SK-N-SH (cell line): Measurements from ENCODE around the gene NPHP1. TPM values are rescaled to one million over a fixed set of nuclear protein-coding genes. Genes with fewer than 3 reads are reported as not detected.

Experiments
- CTCF ChIA-PET: fragments of 300-600, 350-600 bp; formaldehyde crosslinking; extraction: SDS; loops from one replicate; lab custom pipeline; 2021; lab: Yijun Ruan, JAX
- POLR2A ChIA-PET: fragments of 350-600 bp; sonication (Branson Sonifier 250); formaldehyde crosslinking; extraction: SDS; loops from one replicate; lab custom pipeline; 2020; ENCODE audit warnings: antibody characterized with exemption, inconsistent platforms; lab: Yijun Ruan, JAX
- DNase-seq: peaks from one replicate; pipeline ENCODE4 v3.0.0; 2012
- H2AFZ ChIP-seq: fragments of 200-600 bp; sonication (generic); 2 replicates; pipeline ENCODE4 v1.8.1; 2016; ENCODE audit warnings: antibody characterized with exemption, mild to moderate bottlenecking, low read depth
- H3F3A ChIP-seq: fragments of 200-600 bp; sonication (generic); replicated peaks from 2 replicates; pipeline ENCODE3; 2016; ENCODE audit warnings: antibody characterized with exemption, mild to moderate bottlenecking; ENCODE audit not compliant: insufficient read depth
- H3K27ac ChIP-seq, 2 experiments: fragments of 200-500 bp in 1 of 2; fragments of 200-600 bp in 1 of 2; sonication (Bioruptor generic) in 1 of 2; sonication (generic), shearing (Covaris generic) in 1 of 2; 2 replicates each; pipeline versions ENCODE4 v1.5.1 to v1.6.1; 2014 to 2016; ENCODE audit warnings: low read depth in 2 of 2, inconsistent platforms in 1 of 2, low read length in 1 of 2, mild to moderate bottlenecking in 1 of 2, mixed read lengths in 1 of 2
- H3K27me3 ChIP-seq: fragments of 200-600 bp; sonication (generic), shearing (Covaris generic); 2 replicates; pipeline ENCODE4 v1.6.1; 2016; ENCODE audit warnings: mixed run types; ENCODE audit not compliant: insufficient read depth
- H3K36me3 ChIP-seq, 2 experiments: fragments of 200-500 bp in 1 of 2; fragments of 200-600 bp in 1 of 2; sonication (Bioruptor generic) in 1 of 2; sonication (generic) in 1 of 2; replicated peaks in 1 of 2; 2 replicates each; pipeline versions ENCODE3 to v1.5.1; 2014 to 2016; ENCODE audit warnings: low read length in 1 of 2, mild to moderate bottlenecking in 1 of 2; ENCODE audit not compliant: insufficient read depth in 2 of 2, control insufficient read depth in 1 of 2
- H3K4me1 ChIP-seq, 2 experiments: fragments of 200-500 bp in 1 of 2; fragments of 200-600 bp in 1 of 2; sonication (Bioruptor generic) in 1 of 2; sonication (generic), shearing (Covaris generic) in 1 of 2; 2 replicates each; pipeline versions ENCODE4 v1.5.1 to v1.6.1; 2014 to 2016; ENCODE audit warnings: low read depth in 1 of 2, low read length in 1 of 2, mixed run types in 1 of 2; ENCODE audit not compliant: insufficient read depth in 2 of 2, control insufficient read depth in 1 of 2
- H3K4me2 ChIP-seq: fragments of 200-600 bp; sonication (generic), shearing (Covaris generic); 2 replicates; pipeline ENCODE4 v1.6.1; 2017; ENCODE audit warnings: mixed run types
- H3K4me3 ChIP-seq, 2 experiments: fragments of 200-500 bp in 1 of 2; fragments of 200-600 bp in 1 of 2; sonication (Bioruptor generic) in 1 of 2; sonication (generic), shearing (Covaris generic) in 1 of 2; 2 replicates each; pipeline versions ENCODE4 v1.5.1 to v1.8.1; 2014 to 2016; ENCODE audit warnings: low read depth in 2 of 2, inconsistent platforms in 1 of 2, low read length in 1 of 2, mild to moderate bottlenecking in 1 of 2, mixed read lengths in 1 of 2, moderate library complexity in 1 of 2
- H3K79me2 ChIP-seq: fragments of 200-600 bp; sonication (generic); 2 replicates; pipeline ENCODE4 v1.8.1; 2017; ENCODE audit warnings: mild to moderate bottlenecking; ENCODE audit not compliant: insufficient read depth
- H3K9ac ChIP-seq: fragments of 200-600 bp; sonication (generic); 2 replicates; pipeline ENCODE4 v1.6.1; 2017; ENCODE audit warnings: mixed run types
- H3K9me2 ChIP-seq: fragments of 200-600 bp; sonication (generic); 2 replicates; pipeline ENCODE4 v1.6.1; 2017; ENCODE audit warnings: mixed run types
- H3K9me3 ChIP-seq: fragments of 200-600 bp; sonication (generic); 2 replicates; pipeline ENCODE4 v1.6.1; 2017; ENCODE audit warnings: mixed run types, mild to moderate bottlenecking, moderate library complexity
- H4K20me1 ChIP-seq: fragments of 200-600 bp; sonication (generic); 2 replicates; pipeline ENCODE4 v1.6.1; 2017; ENCODE audit warnings: mild to moderate bottlenecking, mixed run types; ENCODE audit not compliant: insufficient read depth
- ELF1 ChIP-seq: IDR thresholded peaks from 2 replicates; pipeline ENCODE4 v1.4.0; 2012
- FOSL2 ChIP-seq: IDR thresholded peaks from 2 replicates; pipeline ENCODE4 v1.4.0; 2012; ENCODE audit warnings: low read depth, mild to moderate bottlenecking, moderate library complexity, borderline replicate concordance
- FOXM1 ChIP-seq: IDR thresholded peaks from 2 replicates; pipeline ENCODE4 v1.4.0; 2012; ENCODE audit warnings: low read depth, mild to moderate bottlenecking
- GABPA ChIP-seq: IDR thresholded peaks from 2 replicates; pipeline ENCODE4 v1.4.0; 2012; ENCODE audit warnings: low read depth, mild to moderate bottlenecking
- GATA2 ChIP-seq: sonication (generic); formaldehyde crosslinking; IDR thresholded peaks from 2 replicates; pipeline ENCODE4 v1.5.0; 2020; ENCODE audit warnings: mild to moderate bottlenecking, missing genetic modification reagents
- JUND ChIP-seq: IDR thresholded peaks from 2 replicates; pipeline ENCODE4 v1.4.0; 2012
- MEF2A ChIP-seq: IDR thresholded peaks from 2 replicates; pipeline ENCODE4 v1.4.0; 2012; ENCODE audit warnings: low read depth, borderline replicate concordance
- MXI1 ChIP-seq: IDR thresholded peaks from 2 replicates; pipeline ENCODE4 v1.6.1; 2012; ENCODE audit warnings: mild to moderate bottlenecking, low read depth, low read length, improper control_type of control experiment
- POLR2AphosphoS5 ChIP-seq: IDR thresholded peaks from 2 replicates; pipeline ENCODE4 v1.6.1; 2012; ENCODE audit warnings: low read depth, low read length
- RCOR1 ChIP-seq: fragments of 150-350 bp; IDR thresholded peaks from 2 replicates; pipeline ENCODE4 v1.6.1; 2017; ENCODE audit warnings: antibody characterized with exemption, low read length
- RFX5 ChIP-seq: IDR thresholded peaks from 2 replicates; pipeline ENCODE4 v1.6.1; 2012; ENCODE audit warnings: mild to moderate bottlenecking, improper control_type of control experiment, low read length
- SMC3 ChIP-seq: IDR thresholded peaks from 2 replicates; pipeline ENCODE4 v1.6.1; 2012; ENCODE audit warnings: low read depth, low read length, improper control_type of control experiment
- TAF1 ChIP-seq: IDR thresholded peaks from 2 replicates; pipeline ENCODE4 v1.6.1; 2012; ENCODE audit warnings: low read depth, mild to moderate bottlenecking, low read length, moderate library complexity, borderline replicate concordance
- TCF12 ChIP-seq: IDR thresholded peaks from 2 replicates; pipeline ENCODE4 v1.4.0; 2012
- TEAD4 ChIP-seq: IDR thresholded peaks from 2 replicates; pipeline ENCODE4 v1.4.0; 2012; ENCODE audit warnings: mild to moderate bottlenecking, borderline replicate concordance; ENCODE audit not compliant: insufficient read depth
- YY1 ChIP-seq: IDR thresholded peaks from 2 replicates; pipeline ENCODE4 v1.4.0; 2012; ENCODE audit warnings: low read depth, mild to moderate bottlenecking
- WGBS: methylation state at CpG from one replicate; pipeline ENCODE4 v1.1.6; 2017; ENCODE audit warnings: low lambda C conversion rate; 5-methylcytosine and 5-hydroxymethylcytosine counted together
- polyA plus RNA-seq, 3 experiments: library from polyadenylated mRNA; depleted of rRNA; stranded (reverse); fragments of >200 nt; gene quantifications; 2 replicates each; pipeline ENCODE4 v1.2.3, GENCODE V29; 2012
- TF ChIP-seq, protein P1 (sequence below): IDR thresholded peaks from 2 replicates; pipeline ENCODE4; 2012
- TF ChIP-seq, protein P2 (sequence below): IDR thresholded peaks from 2 replicates; pipeline ENCODE4 v1.4.0; 2012; ENCODE audit warnings: low read depth, borderline replicate concordance
- TF ChIP-seq, protein P3 (sequence below): IDR thresholded peaks from 2 replicates; pipeline ENCODE4 v1.6.1; 2012; ENCODE audit warnings: mild to moderate bottlenecking, low read depth, low read length, moderate library complexity
- TF ChIP-seq, protein P4 (sequence below): IDR thresholded peaks from 2 replicates; pipeline ENCODE4 v1.4.0; 2012; ENCODE audit warnings: low read depth

Gene NPHP1
- polyA plus RNA-seq, 1 of the 3 experiments (the other 2 are of a cell fraction) = 5.0 TPM

DNA sequence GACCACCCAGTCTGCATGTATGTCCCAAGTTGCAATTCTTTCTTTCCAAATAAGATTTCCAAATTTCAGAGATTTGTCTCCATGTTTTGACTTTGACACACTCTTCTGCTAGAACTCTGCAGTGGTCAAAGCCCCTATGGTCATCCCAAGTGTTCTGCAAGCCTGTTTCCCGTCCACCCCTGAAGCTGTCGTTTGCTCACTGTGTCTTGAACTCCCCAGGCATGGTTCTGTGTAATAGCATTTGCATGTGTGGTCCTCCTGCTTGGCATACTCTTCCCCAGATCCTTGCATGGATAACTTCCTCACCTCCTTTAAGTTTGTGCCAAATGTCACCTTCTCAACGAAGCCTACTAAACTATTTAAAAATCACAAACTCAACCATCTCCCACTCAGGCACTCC lies 11.4 kb upstream of the NPHP1 start:
- no peak overlapping the region for H3K4me3 ChIP-seq
- no peak for TF ChIP-seq POLR2AphosphoS5
- TF ChIP-seq, protein P1, sequence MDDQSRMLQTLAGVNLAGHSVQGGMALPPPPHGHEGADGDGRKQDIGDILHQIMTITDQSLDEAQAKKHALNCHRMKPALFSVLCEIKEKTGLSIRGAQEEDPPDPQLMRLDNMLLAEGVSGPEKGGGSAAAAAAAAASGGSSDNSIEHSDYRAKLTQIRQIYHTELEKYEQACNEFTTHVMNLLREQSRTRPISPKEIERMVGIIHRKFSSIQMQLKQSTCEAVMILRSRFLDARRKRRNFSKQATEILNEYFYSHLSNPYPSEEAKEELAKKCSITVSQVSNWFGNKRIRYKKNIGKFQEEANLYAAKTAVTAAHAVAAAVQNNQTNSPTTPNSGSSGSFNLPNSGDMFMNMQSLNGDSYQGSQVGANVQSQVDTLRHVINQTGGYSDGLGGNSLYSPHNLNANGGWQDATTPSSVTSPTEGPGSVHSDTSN = no peak
- TF ChIP-seq ELF1 = no peak
- no peak for TF ChIP-seq YY1
- no peak for TF ChIP-seq SMC3
- TF ChIP-seq RFX5 = no peak
- TF ChIP-seq, protein P2, sequence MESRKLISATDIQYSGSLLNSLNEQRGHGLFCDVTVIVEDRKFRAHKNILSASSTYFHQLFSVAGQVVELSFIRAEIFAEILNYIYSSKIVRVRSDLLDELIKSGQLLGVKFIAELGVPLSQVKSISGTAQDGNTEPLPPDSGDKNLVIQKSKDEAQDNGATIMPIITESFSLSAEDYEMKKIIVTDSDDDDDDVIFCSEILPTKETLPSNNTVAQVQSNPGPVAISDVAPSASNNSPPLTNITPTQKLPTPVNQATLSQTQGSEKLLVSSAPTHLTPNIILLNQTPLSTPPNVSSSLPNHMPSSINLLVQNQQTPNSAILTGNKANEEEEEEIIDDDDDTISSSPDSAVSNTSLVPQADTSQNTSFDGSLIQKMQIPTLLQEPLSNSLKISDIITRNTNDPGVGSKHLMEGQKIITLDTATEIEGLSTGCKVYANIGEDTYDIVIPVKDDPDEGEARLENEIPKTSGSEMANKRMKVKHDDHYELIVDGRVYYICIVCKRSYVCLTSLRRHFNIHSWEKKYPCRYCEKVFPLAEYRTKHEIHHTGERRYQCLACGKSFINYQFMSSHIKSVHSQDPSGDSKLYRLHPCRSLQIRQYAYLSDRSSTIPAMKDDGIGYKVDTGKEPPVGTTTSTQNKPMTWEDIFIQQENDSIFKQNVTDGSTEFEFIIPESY = no peak
- TF ChIP-seq, protein P3, sequence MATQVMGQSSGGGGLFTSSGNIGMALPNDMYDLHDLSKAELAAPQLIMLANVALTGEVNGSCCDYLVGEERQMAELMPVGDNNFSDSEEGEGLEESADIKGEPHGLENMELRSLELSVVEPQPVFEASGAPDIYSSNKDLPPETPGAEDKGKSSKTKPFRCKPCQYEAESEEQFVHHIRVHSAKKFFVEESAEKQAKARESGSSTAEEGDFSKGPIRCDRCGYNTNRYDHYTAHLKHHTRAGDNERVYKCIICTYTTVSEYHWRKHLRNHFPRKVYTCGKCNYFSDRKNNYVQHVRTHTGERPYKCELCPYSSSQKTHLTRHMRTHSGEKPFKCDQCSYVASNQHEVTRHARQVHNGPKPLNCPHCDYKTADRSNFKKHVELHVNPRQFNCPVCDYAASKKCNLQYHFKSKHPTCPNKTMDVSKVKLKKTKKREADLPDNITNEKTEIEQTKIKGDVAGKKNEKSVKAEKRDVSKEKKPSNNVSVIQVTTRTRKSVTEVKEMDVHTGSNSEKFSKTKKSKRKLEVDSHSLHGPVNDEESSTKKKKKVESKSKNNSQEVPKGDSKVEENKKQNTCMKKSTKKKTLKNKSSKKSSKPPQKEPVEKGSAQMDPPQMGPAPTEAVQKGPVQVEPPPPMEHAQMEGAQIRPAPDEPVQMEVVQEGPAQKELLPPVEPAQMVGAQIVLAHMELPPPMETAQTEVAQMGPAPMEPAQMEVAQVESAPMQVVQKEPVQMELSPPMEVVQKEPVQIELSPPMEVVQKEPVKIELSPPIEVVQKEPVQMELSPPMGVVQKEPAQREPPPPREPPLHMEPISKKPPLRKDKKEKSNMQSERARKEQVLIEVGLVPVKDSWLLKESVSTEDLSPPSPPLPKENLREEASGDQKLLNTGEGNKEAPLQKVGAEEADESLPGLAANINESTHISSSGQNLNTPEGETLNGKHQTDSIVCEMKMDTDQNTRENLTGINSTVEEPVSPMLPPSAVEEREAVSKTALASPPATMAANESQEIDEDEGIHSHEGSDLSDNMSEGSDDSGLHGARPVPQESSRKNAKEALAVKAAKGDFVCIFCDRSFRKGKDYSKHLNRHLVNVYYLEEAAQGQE = no peak
- TF ChIP-seq JUND = no peak
- TF ChIP-seq RCOR1 = no peak
- TF ChIP-seq, protein P4, sequence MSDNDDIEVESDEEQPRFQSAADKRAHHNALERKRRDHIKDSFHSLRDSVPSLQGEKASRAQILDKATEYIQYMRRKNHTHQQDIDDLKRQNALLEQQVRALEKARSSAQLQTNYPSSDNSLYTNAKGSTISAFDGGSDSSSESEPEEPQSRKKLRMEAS = no peak
- no peak for TF ChIP-seq TEAD4
- no peak for TF ChIP-seq TCF12
- TF ChIP-seq FOSL2 = no peak
- no peak for TF ChIP-seq GABPA
- TF ChIP-seq MEF2A = no peak
- no peak for TF ChIP-seq GATA2 (CRISPR knock-in tag)
- no peak for TF ChIP-seq FOXM1
- TF ChIP-seq TAF1 = no peak
- TF ChIP-seq MXI1 = no peak
- no peak overlapping the region for H3K27ac ChIP-seq
- 9% methylated on average over 3 of the region's 3 CpGs for WGBS
- no peaks in the 10 kb centered on the region for H3K36me3 ChIP-seq
- H3K4me1 ChIP-seq = peaks cover 0 to 3% of the 10 kb centered on the region in 2 experiments; a peak in 1 of 4 replicates
- no peaks in the 10 kb centered on the region; the same call in 1 of the 2 replicates for H3K27me3 ChIP-seq
- no peaks in the 10 kb centered on the region for H3F3A ChIP-seq
- no peak overlapping the region for H3K9ac ChIP-seq
- DNase-seq = no peak
- ChIA-PET POLR2A (no interaction called here), CTCF (interaction anchor here (1.4 kb wide), 1 partner anchor 60 kb away, joined by 4 read pairs; no protein-coding TSS in a partner anchor)
- H3K79me2 ChIP-seq = peaks cover 17% of the 10 kb centered on the region; the same call in 1 of the 2 replicates
- H3K9me3 ChIP-seq = no peaks in the 10 kb centered on the region
- no peaks in the 10 kb centered on the region for H4K20me1 ChIP-seq
- H3K4me2 ChIP-seq = no peak overlapping the region
- H2AFZ ChIP-seq = no peak overlapping the region
- no peaks in the 10 kb centered on the region for H3K9me2 ChIP-seq
